ENCODE data around the gene ALS2CL.

ALS2CL gene

DNA sequence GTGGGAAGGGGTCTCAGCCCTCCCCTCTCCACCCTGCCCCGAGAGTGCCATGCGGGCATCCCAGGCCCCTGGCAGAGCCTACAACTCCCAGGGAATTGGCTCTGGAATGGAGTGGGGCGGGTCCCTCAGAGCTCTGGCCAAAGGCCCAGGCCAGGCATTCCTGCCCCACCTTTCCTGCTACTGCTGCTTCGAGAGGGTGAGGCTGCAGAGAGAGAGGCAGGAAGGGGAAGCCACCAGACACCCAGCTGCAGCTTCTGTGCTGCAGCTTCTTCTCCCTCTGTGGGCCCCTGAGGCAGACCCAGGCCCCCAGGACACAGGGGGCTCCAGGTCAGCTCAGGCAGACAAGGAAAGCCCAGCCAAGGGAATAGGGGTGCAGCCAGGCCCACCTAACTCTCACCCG lies 2.7 kb downstream of the ALS2CL start:
- no peak for DNase-seq (ENCODE audit: extremely low read depth, low read depth)
- TF ChIP-seq, protein P1, sequence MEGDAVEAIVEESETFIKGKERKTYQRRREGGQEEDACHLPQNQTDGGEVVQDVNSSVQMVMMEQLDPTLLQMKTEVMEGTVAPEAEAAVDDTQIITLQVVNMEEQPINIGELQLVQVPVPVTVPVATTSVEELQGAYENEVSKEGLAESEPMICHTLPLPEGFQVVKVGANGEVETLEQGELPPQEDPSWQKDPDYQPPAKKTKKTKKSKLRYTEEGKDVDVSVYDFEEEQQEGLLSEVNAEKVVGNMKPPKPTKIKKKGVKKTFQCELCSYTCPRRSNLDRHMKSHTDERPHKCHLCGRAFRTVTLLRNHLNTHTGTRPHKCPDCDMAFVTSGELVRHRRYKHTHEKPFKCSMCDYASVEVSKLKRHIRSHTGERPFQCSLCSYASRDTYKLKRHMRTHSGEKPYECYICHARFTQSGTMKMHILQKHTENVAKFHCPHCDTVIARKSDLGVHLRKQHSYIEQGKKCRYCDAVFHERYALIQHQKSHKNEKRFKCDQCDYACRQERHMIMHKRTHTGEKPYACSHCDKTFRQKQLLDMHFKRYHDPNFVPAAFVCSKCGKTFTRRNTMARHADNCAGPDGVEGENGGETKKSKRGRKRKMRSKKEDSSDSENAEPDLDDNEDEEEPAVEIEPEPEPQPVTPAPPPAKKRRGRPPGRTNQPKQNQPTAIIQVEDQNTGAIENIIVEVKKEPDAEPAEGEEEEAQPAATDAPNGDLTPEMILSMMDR (IDR thresholded peaks at IDR 0.05; ENCODE audit: low read depth, low read length): no peak

DNA sequence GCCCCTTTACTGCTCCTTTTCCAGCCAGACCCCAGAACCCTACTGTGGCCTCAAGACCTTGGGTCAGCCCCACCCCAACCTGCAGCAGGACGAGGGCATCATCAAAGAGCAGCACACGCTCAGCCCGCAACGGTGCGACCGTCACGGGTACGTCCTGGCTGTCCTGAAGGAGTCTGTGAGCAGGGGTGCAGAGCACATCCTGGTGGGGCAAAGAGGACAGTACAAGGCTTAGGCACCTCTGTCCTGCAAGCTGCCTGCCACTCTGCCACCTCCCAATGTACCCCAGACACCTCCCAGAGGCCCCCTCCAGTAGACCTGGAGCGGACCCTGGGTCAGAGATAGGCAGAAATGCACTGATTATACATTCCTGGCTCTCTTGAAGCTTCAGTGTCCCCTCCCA lies 8.0 kb downstream of the ALS2CL start:
- no peak for DNase-seq (ENCODE audit: extremely low read depth, low read depth)
- TF ChIP-seq, protein P1 (IDR thresholded peaks at IDR 0.05; ENCODE audit: low read depth, low read length): no peak

DNA sequence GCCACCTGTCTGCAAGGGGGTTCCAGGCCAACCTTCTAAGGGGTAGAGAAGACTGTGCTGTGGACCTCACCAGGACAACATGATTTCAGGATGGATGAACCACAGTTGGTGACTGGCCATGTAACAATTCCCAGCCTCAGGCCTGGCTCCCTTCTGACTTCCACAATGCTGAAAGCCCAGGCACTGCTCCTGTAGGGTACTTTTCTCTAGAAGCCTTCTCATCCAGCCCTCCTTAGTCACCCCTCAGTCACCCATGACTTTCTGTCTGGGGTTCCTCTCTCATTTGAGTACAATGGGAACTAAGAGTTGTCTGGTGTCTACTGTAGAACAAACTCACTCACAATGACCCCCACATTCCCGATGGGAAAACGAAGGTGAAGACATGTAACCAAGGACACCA lies 8.6 kb downstream of the ALS2CL start:
- TF ChIP-seq, protein P1 (IDR thresholded peaks at IDR 0.05; ENCODE audit: low read depth, low read length): no peak
- no peak for DNase-seq (ENCODE audit: extremely low read depth, low read depth)

DNA sequence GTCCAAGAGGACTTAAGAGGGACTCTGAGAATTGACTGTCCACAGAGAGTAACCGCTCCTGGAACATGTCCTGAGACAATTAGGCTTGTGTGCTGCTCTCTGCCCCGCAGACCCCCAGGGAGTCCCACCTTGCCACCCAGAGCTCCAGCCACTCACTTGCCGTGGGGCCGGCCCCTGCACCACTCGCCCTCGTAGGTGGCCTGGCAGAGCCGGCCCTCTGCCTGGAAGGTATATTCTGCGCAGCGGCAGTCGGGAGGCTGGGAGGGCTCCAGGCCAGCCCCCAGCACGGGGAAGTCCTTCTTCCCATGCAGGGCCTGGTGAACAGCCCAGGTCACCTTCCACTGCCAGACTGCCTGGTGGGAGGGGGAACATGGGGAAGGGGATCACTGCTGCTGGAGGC lies 10.5 kb downstream of the ALS2CL start:
- DNase-seq (ENCODE audit: extremely low read depth, low read depth): no peak
- TF ChIP-seq, protein P1 (IDR thresholded peaks at IDR 0.05; ENCODE audit: low read depth, low read length): no peak

DNA sequence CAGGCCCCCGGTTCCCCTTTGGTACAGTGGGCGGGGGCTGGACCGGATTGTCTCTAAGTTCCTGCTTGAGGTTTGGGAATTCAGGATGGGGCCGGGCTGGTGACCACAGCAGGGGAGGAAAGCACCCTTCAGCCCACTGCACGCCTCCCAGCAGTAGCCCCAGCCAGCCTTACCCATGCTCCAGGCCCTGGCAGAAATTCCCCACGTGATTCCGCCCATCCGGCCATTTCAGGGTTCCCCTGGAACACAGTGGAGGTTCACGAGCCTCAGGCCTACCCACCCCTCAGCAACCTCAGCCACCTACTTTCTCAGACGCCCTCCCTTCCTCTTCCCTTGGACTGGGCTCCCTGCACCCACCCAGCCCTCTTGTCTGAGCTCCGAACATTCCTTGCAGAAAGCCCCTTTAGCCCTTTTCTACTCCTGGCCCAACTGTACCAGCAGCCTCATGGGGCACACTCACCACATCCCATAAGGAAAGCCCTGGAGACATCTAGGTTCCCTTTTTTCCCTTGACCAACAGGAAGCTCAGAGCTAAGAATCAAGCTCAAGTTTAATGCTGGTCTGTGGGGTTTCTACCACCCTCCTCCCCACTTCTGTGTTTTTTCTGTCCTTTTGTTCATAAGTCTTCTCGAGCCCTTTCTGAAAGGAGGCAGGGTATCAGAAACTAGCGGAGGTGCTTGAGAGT lies 11.5 kb downstream of the ALS2CL start:
- TF ChIP-seq, protein P1 (IDR thresholded peaks at IDR 0.05; ENCODE audit: low read depth, low read length): no peak
- DNase-seq (ENCODE audit: extremely low read depth, low read depth): no peak

DNA sequence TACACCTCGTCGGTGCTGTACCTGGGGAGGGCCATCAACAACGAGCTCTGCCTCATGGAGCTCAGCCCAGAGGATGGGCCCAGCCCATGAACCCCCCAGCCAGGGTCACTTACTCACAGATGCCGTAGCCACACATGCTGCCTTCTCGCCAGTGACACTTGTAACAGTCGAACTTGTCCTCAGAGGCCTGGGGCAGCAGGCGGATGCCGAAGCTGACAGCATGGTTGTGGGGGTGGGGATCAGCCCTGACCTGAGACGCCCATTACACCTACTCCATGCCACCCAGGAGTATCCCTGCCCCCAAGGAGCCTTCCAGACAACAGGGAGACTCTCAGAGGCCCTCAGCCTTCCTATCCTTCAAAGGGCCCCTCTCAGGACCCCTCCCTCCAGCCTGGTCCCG lies 12.1 kb downstream of the ALS2CL start:
- DNase-seq (ENCODE audit: extremely low read depth, low read depth): no peak
- TF ChIP-seq, protein P1 (IDR thresholded peaks at IDR 0.05; ENCODE audit: low read depth, low read length): no peak

DNA sequence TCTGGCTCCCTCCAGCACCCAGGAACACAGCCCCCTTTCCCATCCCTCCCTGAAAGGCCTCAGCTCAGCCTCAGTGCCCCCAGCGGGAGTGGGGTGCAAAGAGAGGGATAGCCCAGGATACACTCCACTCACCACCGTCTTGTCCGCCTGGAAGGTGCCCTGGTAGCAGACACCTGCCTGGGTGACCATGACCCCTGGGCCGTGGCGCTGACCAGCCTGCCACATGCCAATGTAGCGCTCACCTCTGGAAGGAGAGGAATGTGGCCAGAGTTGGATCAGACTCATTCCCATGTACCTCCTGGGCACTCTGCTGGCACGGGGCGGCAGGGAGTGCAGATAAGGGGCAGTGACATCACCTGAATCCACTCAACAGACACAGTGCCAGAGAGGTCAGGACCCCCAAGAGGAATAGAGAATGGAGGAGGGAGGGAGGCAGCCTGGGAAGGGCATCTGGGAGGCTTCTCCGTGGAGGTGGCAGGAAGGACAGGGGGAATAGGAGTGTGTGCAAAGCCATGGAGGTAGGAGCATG lies 13.1 kb downstream of the ALS2CL start:
- TF ChIP-seq, protein P1 (IDR thresholded peaks at IDR 0.05; ENCODE audit: low read depth, low read length): no peak
- DNase-seq (ENCODE audit: extremely low read depth, low read depth): no peak

Measured in AG09319 (cell line).